Gastrocnemius medialis (tissue), 4 donors: ENCODE data around the gene ZFHX3.

Experiments
- CTCF ChIP-seq, 5 experiments: fragments of 450-650 bp in 3 of 5; fragments of 200-600 bp in 2 of 5; sonication (generic) in 2 of 5; IDR thresholded peaks in 4 of 5; conservative IDR thresholded peaks in 1 of 5; 1 replicate in 4 of 5; 2 replicates in 1 of 5; pipeline ENCODE4 v1.5.1; 2016 to 2019; ENCODE audit warnings: antibody characterized with exemption in 5 of 5, mild to moderate bottlenecking in 3 of 5, moderate library complexity in 3 of 5
- POLR2A ChIP-seq, 2 donors: fragments of 450-650 bp; IDR thresholded peaks; one replicate each; pipeline ENCODE4 v1.6.1; 2017; ENCODE audit warnings: antibody characterized with exemption in 2 of 2, mild to moderate bottlenecking in 2 of 2, moderate library complexity in 2 of 2

- no peak for TF ChIP-seq POLR2A (IDR thresholded peaks at IDR 0.05)
- TF ChIP-seq CTCF (IDR thresholded peaks at IDR 0.05 in 4 of 5, conservative IDR thresholded peaks at IDR 0.05 in 1 of 5): no peak
Observed at GRCh38 chr16:72853575-72854266, 194.2 kb downstream of the ZFHX3 start.
